Activated T-helper 2 cell treated with anti-CD3 and anti-CD28 coated beads, Interferon-gamma antibody, Interleukin-2, Interleukin-4, amounts not matched to agents 10 μg/mL and 5 μg/mL and 100 μg/mL, durations not matched to agents 14 hours and 24 hours and 36 hours (primary cell): ENCODE measurements around the gene TBC1D5. TPM values are rescaled to one million over a fixed set of nuclear protein-coding genes. Genes with fewer than 3 reads are reported as not detected.
"Not testable (repeated sequence)": the region's sequence is repeated elsewhere in the genome, so short reads cannot be mapped to it uniquely, and the experiment has no call there.

Experiments used
- DNase-seq: peaks from one replicate; pipeline ENCODE4 v3.0.0; 2021; ENCODE audit warnings: low spot score
- H3K27ac Mint-ChIP-seq: one replicate; pipeline ENCODE4 v1.8.0; 2021; ENCODE audit warnings: mixed read lengths
- H3K27me3 Mint-ChIP-seq: one replicate; pipeline ENCODE4 v1.8.0; 2021; ENCODE audit warnings: low read depth, mixed read lengths
- H3K36me3 Mint-ChIP-seq: one replicate; pipeline ENCODE4 v1.8.0; 2021; ENCODE audit warnings: low read depth, mixed read lengths
- H3K4me1 Mint-ChIP-seq: one replicate; pipeline ENCODE4 v1.8.0; 2021; ENCODE audit warnings: low read depth, mixed read lengths
- H3K4me3 Mint-ChIP-seq: one replicate; pipeline ENCODE4 v1.8.0; 2021; ENCODE audit warnings: low read depth, mild to moderate bottlenecking, moderate library complexity, mixed read lengths
- H3K9me3 Mint-ChIP-seq: one replicate; pipeline ENCODE4 v1.8.0; 2021; ENCODE audit warnings: mixed read lengths
- intact Hi-C: fragments of 100-400 bp; cut with micrococcal nuclease; formaldehyde crosslinking; loops from one replicate; pipeline ENCODE4 v1.15.1; 2023
- total RNA-seq: library from RNA; stranded (reverse); gene quantifications from 2 replicates; pipeline ENCODE4 v1.2.3, GENCODE V29; 2022

TBC1D5 gene
- total RNA-seq, 1 donor from 2014 or later = 43.9 TPM

DNA sequence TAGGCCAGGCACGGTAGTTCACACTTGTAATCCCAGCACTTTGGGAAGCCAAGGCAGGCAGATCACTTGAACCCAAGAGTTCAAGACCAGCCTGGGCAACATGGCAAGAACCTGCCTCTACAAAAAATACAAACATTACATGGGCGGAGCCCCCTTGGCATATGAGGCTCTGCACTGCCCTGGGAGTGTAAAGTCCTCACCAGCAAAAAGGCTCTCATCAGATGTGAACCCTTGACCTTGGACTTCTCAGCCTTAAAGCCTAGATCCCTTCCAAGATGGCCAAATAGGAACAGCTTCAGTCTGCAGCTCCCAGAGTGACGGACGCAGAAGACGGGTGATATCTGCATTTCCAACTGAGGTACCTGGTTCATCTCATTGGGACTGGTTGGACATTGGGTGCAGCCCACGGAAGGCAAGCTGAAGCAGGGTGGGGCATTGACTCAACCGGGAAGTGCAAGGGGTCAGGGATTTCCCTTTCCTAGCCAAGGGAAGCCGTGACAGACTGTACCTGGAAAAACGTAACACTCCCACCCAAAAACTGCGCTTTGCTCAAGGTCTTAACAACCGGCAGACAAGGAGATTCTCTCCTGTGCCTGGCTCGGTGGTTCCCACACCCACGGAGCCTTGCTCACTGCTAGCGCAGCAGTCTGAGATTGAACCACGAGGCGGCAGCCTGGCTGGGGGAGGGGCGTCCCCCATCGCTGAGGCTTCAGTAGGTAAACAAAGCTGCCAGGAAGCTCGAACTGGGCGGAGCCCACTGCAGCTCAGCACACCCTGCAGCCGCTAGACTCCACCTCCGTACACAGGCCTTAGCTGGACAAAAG is 49.4 kb downstream of the TBC1D5 start:
- DNase-seq, H3K4me3 Mint-ChIP-seq, H3K9me3 Mint-ChIP-seq, intact Hi-C loops, H3K4me1 Mint-ChIP-seq, H3K36me3 Mint-ChIP-seq, H3K27me3 Mint-ChIP-seq, H3K27ac Mint-ChIP-seq: not testable (repeated sequence)

GRCh38 chr3:17687566-17687965 is 54.9 kb downstream of the TBC1D5 start:
- DNase-seq = no peak
- H3K4me3 Mint-ChIP-seq = no peak overlapping the region
- peaks cover 2% of the 10 kb centered on the region for H3K4me1 Mint-ChIP-seq
- H3K36me3 Mint-ChIP-seq = no peaks in the 10 kb centered on the region
- no peaks in the 10 kb centered on the region for H3K9me3 Mint-ChIP-seq
- no peak overlapping the region for H3K27ac Mint-ChIP-seq
- intact Hi-C loops = loop anchor here (10.0 kb wide), 1 partner anchor 47 kb away; no protein-coding TSS in a partner anchor
- no peaks in the 10 kb centered on the region for H3K27me3 Mint-ChIP-seq

- Mint-ChIP-seq H3K9me3 (no peaks in the 10 kb centered on the region), H3K4me3 (no peak overlapping the region), H3K4me1 (peaks cover 2% of the 10 kb centered on the region), H3K27me3 (no peaks in the 10 kb centered on the region), H3K36me3 (no peaks in the 10 kb centered on the region), H3K27ac (no peak overlapping the region)
- DNase-seq = no peak
- intact Hi-C loops = loop anchor here (10.0 kb wide), 1 partner anchor 48 kb away; no protein-coding TSS in a partner anchor
These were observed 55.8 kb downstream of the TBC1D5 start for GRCh38 chr3:17686613-17687012.

DNA sequence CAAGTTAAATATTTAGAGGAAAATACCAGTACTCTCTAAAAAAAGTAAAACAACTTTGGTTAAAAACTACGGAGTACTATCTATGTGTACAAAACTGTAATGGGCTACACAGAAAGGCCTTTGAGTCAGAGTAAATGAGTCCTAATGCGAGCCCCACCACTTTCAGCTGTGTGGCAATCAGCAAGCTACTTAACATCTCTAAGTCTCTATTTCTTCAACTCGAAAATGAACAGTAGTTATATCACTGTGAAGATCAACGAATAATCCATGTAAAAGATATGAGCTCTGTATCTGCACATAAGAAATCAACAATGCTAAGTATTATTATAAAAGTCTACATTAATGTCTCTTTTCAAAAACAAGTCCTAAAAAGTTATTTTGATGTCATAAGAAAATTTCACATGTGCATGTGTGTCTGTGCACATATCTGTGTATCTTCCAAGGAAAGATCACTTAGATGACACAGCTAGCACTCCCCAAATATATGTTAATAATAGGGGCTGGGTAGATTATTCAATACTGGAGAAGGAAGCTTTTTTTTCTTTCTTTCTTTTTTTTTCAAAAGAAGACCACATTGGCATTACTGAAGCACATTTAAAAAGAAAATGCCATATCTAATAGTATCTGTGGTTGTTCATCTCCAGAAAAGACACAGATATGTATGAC is 58.8 kb downstream of the TBC1D5 start:
- Mint-ChIP-seq H3K9me3 (no peaks in the 10 kb centered on the region), H3K4me1 (no peaks in the 10 kb centered on the region), H3K27me3 (no peaks in the 10 kb centered on the region), H3K27ac (no peak overlapping the region), H3K36me3 (no peaks in the 10 kb centered on the region), H3K4me3 (no peak overlapping the region)
- intact Hi-C loops = loop anchor here (10.0 kb wide), 1 partner anchor 51 kb away; no protein-coding TSS in a partner anchor
- no peak for DNase-seq

DNA sequence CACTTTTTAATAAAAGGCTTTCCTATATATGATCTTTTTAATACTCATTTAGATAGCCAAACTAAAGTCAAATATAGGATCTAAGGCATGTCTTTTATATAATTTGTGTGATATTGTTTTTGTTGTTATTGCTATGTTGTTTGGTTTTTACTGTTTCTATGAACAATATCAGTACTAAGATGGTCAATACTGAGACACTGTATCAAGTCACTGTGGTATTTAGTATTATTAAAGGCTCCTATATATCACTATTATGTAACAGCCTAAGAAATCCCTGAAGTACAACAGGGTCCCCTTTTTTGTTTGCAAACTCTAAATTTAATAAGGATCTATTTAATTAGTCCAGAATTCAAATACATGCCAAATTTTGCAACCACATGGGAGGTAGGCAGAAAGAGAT is 61.9 kb downstream of the TBC1D5 start:
- Mint-ChIP-seq H3K9me3 (no peaks in the 10 kb centered on the region), H3K36me3 (no peaks in the 10 kb centered on the region), H3K27me3 (no peaks in the 10 kb centered on the region), H3K4me3 (no peak overlapping the region), H3K4me1 (peaks cover 4% of the 10 kb centered on the region), H3K27ac (no peak overlapping the region)
- DNase-seq = no peak
- intact Hi-C loops = loop anchor here (10.0 kb wide), 1 partner anchor 54 kb away; no protein-coding TSS in a partner anchor

DNA sequence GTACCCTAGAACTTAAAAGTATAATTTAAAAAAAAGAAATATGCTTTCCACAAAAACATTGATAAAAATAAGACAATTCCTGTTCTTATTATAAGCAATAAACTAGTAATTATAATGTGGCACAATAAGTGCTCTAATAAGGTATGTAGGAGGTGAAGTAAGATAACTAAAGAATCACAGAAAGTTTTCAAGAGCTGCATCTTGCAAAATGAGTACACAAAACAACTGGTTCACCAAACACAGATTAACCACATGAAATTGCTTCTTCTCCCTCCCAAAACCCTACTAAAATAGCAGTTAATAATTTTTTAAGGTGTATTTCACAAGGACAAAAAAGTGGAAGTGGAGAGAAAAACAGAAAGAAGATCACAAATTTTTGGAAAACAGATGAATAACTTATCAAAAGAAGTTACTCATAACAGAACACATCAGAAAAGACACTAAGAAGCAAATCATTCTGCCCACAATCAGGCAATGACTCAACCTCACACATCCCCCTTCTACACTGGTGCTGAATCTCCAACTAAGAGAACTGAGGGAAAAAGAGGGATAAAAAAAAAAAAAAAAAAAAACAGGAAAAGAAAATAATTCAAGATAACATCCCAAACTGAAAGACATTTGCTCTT is 64.2 kb downstream of the TBC1D5 start:
- peaks cover 4% of the 10 kb centered on the region for H3K4me1 Mint-ChIP-seq
- DNase-seq = no peak
- intact Hi-C loops = loop anchor here (5.0 kb wide), 1 partner anchor 36 kb away; no protein-coding TSS in a partner anchor
- no peak overlapping the region for H3K4me3 Mint-ChIP-seq
- H3K36me3 Mint-ChIP-seq = no peaks in the 10 kb centered on the region
- H3K27me3 Mint-ChIP-seq = no peaks in the 10 kb centered on the region
- no peaks in the 10 kb centered on the region for H3K9me3 Mint-ChIP-seq
- no peak overlapping the region for H3K27ac Mint-ChIP-seq

DNA sequence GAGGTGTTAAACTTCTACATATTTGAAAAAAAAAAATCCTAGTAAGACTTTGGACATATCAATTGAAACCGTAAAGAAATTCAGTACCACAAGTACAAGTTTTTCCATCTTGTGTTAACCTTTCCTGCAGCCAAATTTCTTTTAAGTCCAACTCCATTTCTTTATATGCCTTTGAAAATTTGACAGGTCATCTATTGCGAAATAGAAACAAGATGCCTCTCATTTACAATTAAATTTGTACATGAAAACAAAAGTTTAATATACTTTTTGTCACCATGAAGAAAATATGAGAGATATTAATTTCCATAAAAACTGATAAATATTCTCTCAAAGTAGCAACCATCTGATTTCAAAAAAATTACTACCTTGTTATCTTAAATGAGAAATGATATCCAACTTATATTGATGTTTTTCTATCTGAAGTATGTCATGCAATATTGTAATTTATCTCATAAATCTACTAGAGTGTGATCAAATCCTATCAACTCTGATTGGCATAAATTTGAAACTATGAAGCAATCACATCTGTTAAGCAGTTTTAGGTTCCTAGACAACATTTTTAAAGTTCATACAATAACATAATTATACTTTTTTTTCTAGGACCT is 68.2 kb downstream of the TBC1D5 start:
- intact Hi-C loops = no loop called here
- no peaks in the 10 kb centered on the region for H3K27me3 Mint-ChIP-seq
- H3K9me3 Mint-ChIP-seq = no peaks in the 10 kb centered on the region
- peaks cover under 1% of the 10 kb centered on the region for H3K36me3 Mint-ChIP-seq
- no peak overlapping the region for H3K27ac Mint-ChIP-seq
- peaks cover 4% of the 10 kb centered on the region for H3K4me1 Mint-ChIP-seq
- no peak for DNase-seq
- no peak overlapping the region for H3K4me3 Mint-ChIP-seq

DNA sequence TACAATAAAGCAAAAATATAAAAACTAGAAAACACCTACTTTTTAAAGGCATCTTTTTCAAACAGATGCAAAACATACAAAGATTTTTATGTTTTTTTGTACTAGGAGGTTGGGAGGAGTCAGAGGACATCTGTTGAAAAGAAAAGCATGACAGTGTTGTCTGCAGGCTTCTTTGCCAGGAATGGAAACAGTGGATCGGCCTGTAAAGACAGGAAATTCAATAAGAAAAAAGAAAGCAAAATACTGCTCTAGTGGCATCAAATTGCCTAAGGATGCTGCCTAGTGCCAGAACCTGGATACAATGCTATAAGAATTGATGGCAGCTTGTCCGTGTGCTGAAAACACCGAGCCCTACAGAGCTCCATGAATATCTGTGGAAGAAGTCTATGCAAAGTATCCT is 69.9 kb downstream of the TBC1D5 start:
- DNase-seq = no peak
- Mint-ChIP-seq H3K36me3 (peaks cover 3% of the 10 kb centered on the region), H3K4me3 (no peak overlapping the region), H3K9me3 (no peaks in the 10 kb centered on the region), H3K27me3 (no peaks in the 10 kb centered on the region), H3K4me1 (no peaks in the 10 kb centered on the region), H3K27ac (no peak overlapping the region)
- intact Hi-C loops = no loop called here

- Mint-ChIP-seq H3K27ac (no peak overlapping the region), H3K4me1 (peaks cover under 1% of the 10 kb centered on the region), H3K36me3 (peaks cover 3% of the 10 kb centered on the region), H3K27me3 (no peaks in the 10 kb centered on the region), H3K9me3 (no peaks in the 10 kb centered on the region), H3K4me3 (no peak overlapping the region)
- intact Hi-C loops = no loop called here
- DNase-seq = no peak
These were observed 71.7 kb downstream of the TBC1D5 start for GRCh38 chr3:17670749-17671148.

- no peaks in the 10 kb centered on the region for H3K9me3 Mint-ChIP-seq
- H3K36me3 Mint-ChIP-seq = peaks cover 3% of the 10 kb centered on the region
- no peaks in the 10 kb centered on the region for H3K27me3 Mint-ChIP-seq
These were observed 77.5 kb downstream of the TBC1D5 start for GRCh38 chr3:17664923-17665322.

DNA sequence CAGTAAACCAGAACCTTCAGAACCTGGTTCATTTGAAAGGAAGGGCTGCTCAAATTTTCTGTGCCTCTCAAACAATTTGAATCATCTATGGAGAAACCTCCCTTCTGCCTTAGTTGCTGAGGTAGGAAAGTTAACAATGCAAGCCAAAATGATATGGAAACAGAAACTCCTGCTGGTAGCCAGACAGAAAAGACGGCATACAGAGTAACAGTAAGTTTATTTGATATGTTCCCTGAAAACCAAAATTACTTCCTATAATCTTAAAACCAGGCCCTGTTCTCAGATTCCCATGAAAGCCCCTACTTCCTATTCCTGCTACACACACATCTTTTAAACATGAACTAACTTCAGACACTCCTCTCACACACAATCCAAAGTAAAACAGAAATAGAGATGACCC is 86.2 kb downstream of the TBC1D5 start:
- no peak for DNase-seq
- H3K4me3 Mint-ChIP-seq = no peak overlapping the region
- no peaks in the 10 kb centered on the region for H3K36me3 Mint-ChIP-seq
- intact Hi-C loops = no loop called here
- no peaks in the 10 kb centered on the region for H3K9me3 Mint-ChIP-seq
- no peak overlapping the region for H3K27ac Mint-ChIP-seq
- no peaks in the 10 kb centered on the region for H3K27me3 Mint-ChIP-seq
- peaks cover 4% of the 10 kb centered on the region for H3K4me1 Mint-ChIP-seq

More at GRCh38 chr3:17664923-17665322, 77.5 kb downstream of the TBC1D5 start:
- Mint-ChIP-seq H3K4me3 (no peak overlapping the region), H3K27ac (no peak overlapping the region), H3K4me1 (peaks cover 10% of the 10 kb centered on the region)
- DNase-seq = no peak
- intact Hi-C loops = no loop called here

DNA sequence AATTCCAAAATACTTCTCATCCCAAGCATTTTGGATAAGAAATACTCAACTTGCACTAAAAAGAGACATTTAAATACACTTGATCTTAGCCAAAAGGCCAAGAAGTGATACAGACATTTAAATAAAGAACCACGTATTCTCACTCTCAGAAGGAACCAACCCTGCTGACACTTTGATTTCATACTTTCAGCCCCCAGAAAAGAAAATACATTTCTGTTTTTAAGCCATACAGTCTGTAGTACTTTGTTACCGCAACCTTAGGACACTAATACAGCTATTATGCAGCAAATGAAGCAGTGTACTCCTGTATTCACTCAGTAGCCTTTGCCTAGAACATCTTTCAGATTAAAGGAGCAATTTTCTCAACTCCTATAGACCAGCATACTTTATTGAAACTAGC is 86.7 kb downstream of the TBC1D5 start:
- no peak for DNase-seq
- Mint-ChIP-seq H3K4me1 (peaks cover 4% of the 10 kb centered on the region), H3K27ac (no peak overlapping the region), H3K36me3 (no peaks in the 10 kb centered on the region), H3K4me3 (no peak overlapping the region), H3K27me3 (no peaks in the 10 kb centered on the region), H3K9me3 (no peaks in the 10 kb centered on the region)
- intact Hi-C loops = no loop called here
